Measurements from ENCODE around the gene SORCS3. TPM values are rescaled to one million over a fixed set of nuclear protein-coding genes. Genes with fewer than 3 reads are reported as not detected.

Gene SORCS3
- total and polyA plus RNA-seq, 11 donors: 0.03 to 0.19 (median 0.05) TPM; not detected in 8

GRCh38 chr10:105279101-105279500 lies 638.0 kb downstream of the SORCS3 start:
- ATAC-seq (no peak), DNase-seq (no peak)
- Histone ChIP-seq H3K27me3 (no peaks in the 10 kb centered on the region), H3K36me3 (no peaks in the 10 kb centered on the region), H3K27ac (no peak overlapping the region), H3K9me3 (no peaks in the 10 kb centered on the region), H3K4me3 (no peak overlapping the region), H3K4me1 (no peaks in the 10 kb centered on the region)
- TF ChIP-seq CTCF (IDR thresholded peaks at IDR 0.05) (no peak), POLR2A (IDR thresholded peaks at IDR 0.05) (no peak)
- intact Hi-C loops (cut with DNase I): no loop called here

- intact Hi-C loops (cut with DNase I): no loop called here
- Histone ChIP-seq H3K9me3 (no peaks in the 10 kb centered on the region), H3K27me3 (no peaks in the 10 kb centered on the region), H3K36me3 (no peaks in the 10 kb centered on the region), H3K4me1 (no peaks in the 10 kb centered on the region), H3K4me3 (no peak overlapping the region), H3K27ac (no peak overlapping the region)
- DNase-seq (no peak), ATAC-seq (no peak)
- TF ChIP-seq POLR2A (IDR thresholded peaks at IDR 0.05): no peak
- no peak for TF ChIP-seq CTCF (IDR thresholded peaks at IDR 0.05)
- WGBS, 4 donors: 71 to 75% (median 73%) methylated on average over 1 of the region's 1 CpG
Measured at GRCh38 chr10:105280895-105281294, 639.8 kb downstream of the SORCS3 start.

GRCh38 chr10:105284476-105285215 lies 643.6 kb downstream of the SORCS3 start:
- H3K4me1 ChIP-seq: no peaks in the 10 kb centered on the region
- no peaks in the 10 kb centered on the region for H3K27me3 ChIP-seq
- ATAC-seq (no peak), DNase-seq (no peak)
- no peaks in the 10 kb centered on the region for H3K9me3 ChIP-seq
- no peak for TF ChIP-seq POLR2A (IDR thresholded peaks at IDR 0.05)
- no peak for TF ChIP-seq CTCF (IDR thresholded peaks at IDR 0.05)
- intact Hi-C loops (cut with DNase I): no loop called here
- WGBS, 4 donors: 6 to 29% (median 20%) methylated on average over 1 of the region's 1 CpG
- H3K36me3 ChIP-seq: no peaks in the 10 kb centered on the region
- H3K4me3 ChIP-seq: no peak overlapping the region
- H3K27ac ChIP-seq: no peak overlapping the region

GRCh38 chr10:105288026-105288425 lies 646.9 kb downstream of the SORCS3 start:
- H3K4me3 ChIP-seq: no peak overlapping the region
- no peaks in the 10 kb centered on the region for H3K4me1 ChIP-seq
- no peak for TF ChIP-seq CTCF (IDR thresholded peaks at IDR 0.05)
- no peak for TF ChIP-seq POLR2A (IDR thresholded peaks at IDR 0.05)
- no peaks in the 10 kb centered on the region for H3K27me3 ChIP-seq
- WGBS, 4 donors: 66 to 83% (median 76%) methylated on average over 2 of the region's 2 CpGs
- DNase-seq (no peak), ATAC-seq (no peak)
- no peak overlapping the region for H3K27ac ChIP-seq
- intact Hi-C loops (cut with DNase I): no loop called here
- H3K9me3 ChIP-seq: no peaks in the 10 kb centered on the region
- no peaks in the 10 kb centered on the region for H3K36me3 ChIP-seq
